ENCODE data around the gene CD2BP2. TPM values are rescaled to one million over a fixed set of nuclear protein-coding genes. Genes with fewer than 3 reads are reported as not detected.

Gene CD2BP2
- 10 to 100 TPM; 10.0 TPM for total RNA-seq
- 10 to 100 TPM; 13.4 to 15.4 TPM for polyA plus RNA-seq

GRCh38 chr16:30355144-30355953, at the start of gene CD2BP2:
Gene CD2BP2 (minus strand): TSS chr16:30355308. CDS start chr16:30354681, 627 bp downstream.
- peak within 1 kb of the TSS; percentile 26 to 85 for H3K9ac ChIP-seq (ENCODE audit: low read depth in 1 of 2, low read length in 2 of 2)
- TF ChIP-seq EGR1 (IDR thresholded peaks at IDR 0.05; ENCODE audit: low read depth in 2 of 2) (peak; percentile 99), SP1 (IDR thresholded peaks at IDR 0.05) (peak; percentile 69), NR2F2 (IDR thresholded peaks at IDR 0.05) (peak; percentile 83), HNF4A (conservative IDR thresholded peaks at IDR 0.05) (peak; percentile 64 to 83), ATF3 (IDR thresholded peaks at IDR 0.05) (peak; percentile 79), FOXA1 (IDR thresholded peaks at IDR 0.05) (peak; percentile 19), RXRA (IDR thresholded peaks at IDR 0.05) (peak; percentile 62 to 75), CTCF (IDR thresholded peaks at IDR 0.05; ENCODE audit: low read depth, low read length, missing input control) (no peak), GABPA (IDR thresholded peaks at IDR 0.05 in 1 of 2, conservative IDR thresholded peaks at IDR 0.05 in 1 of 2) (peak; percentile 89 to 97), HNF4G (IDR thresholded peaks at IDR 0.05) (peak; percentile 54), TAF1 (conservative IDR thresholded peaks at IDR 0.05) (peak; percentile 89), RAD21 (IDR thresholded peaks at IDR 0.05) (peak; percentile 6 to 60), JUND (IDR thresholded peaks at IDR 0.05) (peak; percentile 69 to 85), YY1 (IDR thresholded peaks at IDR 0.05) (peak; percentile 97), FOXA2 (IDR thresholded peaks at IDR 0.05) (no peak)
- TF ChIP-seq, protein P1, sequence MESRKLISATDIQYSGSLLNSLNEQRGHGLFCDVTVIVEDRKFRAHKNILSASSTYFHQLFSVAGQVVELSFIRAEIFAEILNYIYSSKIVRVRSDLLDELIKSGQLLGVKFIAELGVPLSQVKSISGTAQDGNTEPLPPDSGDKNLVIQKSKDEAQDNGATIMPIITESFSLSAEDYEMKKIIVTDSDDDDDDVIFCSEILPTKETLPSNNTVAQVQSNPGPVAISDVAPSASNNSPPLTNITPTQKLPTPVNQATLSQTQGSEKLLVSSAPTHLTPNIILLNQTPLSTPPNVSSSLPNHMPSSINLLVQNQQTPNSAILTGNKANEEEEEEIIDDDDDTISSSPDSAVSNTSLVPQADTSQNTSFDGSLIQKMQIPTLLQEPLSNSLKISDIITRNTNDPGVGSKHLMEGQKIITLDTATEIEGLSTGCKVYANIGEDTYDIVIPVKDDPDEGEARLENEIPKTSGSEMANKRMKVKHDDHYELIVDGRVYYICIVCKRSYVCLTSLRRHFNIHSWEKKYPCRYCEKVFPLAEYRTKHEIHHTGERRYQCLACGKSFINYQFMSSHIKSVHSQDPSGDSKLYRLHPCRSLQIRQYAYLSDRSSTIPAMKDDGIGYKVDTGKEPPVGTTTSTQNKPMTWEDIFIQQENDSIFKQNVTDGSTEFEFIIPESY (IDR thresholded peaks at IDR 0.05): peak; percentile 68
- TF ChIP-seq, protein P2, sequence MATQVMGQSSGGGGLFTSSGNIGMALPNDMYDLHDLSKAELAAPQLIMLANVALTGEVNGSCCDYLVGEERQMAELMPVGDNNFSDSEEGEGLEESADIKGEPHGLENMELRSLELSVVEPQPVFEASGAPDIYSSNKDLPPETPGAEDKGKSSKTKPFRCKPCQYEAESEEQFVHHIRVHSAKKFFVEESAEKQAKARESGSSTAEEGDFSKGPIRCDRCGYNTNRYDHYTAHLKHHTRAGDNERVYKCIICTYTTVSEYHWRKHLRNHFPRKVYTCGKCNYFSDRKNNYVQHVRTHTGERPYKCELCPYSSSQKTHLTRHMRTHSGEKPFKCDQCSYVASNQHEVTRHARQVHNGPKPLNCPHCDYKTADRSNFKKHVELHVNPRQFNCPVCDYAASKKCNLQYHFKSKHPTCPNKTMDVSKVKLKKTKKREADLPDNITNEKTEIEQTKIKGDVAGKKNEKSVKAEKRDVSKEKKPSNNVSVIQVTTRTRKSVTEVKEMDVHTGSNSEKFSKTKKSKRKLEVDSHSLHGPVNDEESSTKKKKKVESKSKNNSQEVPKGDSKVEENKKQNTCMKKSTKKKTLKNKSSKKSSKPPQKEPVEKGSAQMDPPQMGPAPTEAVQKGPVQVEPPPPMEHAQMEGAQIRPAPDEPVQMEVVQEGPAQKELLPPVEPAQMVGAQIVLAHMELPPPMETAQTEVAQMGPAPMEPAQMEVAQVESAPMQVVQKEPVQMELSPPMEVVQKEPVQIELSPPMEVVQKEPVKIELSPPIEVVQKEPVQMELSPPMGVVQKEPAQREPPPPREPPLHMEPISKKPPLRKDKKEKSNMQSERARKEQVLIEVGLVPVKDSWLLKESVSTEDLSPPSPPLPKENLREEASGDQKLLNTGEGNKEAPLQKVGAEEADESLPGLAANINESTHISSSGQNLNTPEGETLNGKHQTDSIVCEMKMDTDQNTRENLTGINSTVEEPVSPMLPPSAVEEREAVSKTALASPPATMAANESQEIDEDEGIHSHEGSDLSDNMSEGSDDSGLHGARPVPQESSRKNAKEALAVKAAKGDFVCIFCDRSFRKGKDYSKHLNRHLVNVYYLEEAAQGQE (IDR thresholded peaks at IDR 0.05): peak; percentile 82
- TF ChIP-seq, protein P3, sequence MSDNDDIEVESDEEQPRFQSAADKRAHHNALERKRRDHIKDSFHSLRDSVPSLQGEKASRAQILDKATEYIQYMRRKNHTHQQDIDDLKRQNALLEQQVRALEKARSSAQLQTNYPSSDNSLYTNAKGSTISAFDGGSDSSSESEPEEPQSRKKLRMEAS (IDR thresholded peaks at IDR 0.05): peak; percentile 99
- peaks cover 12 to 66% (median 52%) of the 10 kb centered on the region in 4 donors for H3K4me1 ChIP-seq (ENCODE audit: control insufficient read depth in 4 of 4, insufficient read depth in 4 of 4, low read length in 3 of 4)
- no peaks in the 10 kb centered on the region for H3K27me3 ChIP-seq (ENCODE audit: control insufficient read depth in 4 of 4, insufficient read depth in 4 of 4, low read length in 3 of 4)
- WGBS: under 1% methylated on average over 45 of the region's 45 CpGs
- peak within 1 kb of the TSS; percentile 88 to 96 for H3K27ac ChIP-seq (ENCODE audit: low read depth in 1 of 2, low read length in 2 of 2)
- peak within 1 kb of the TSS; percentile 66 to 87 (median 85) for H3K4me3 ChIP-seq (ENCODE audit: low read depth in 1 of 3, low read length in 3 of 3)
- no peaks in the 10 kb centered on the region for H3K9me3 ChIP-seq (ENCODE audit: control insufficient read depth in 4 of 4, low read length in 3 of 4)
- peaks cover 4 to 23% (median 15%) of the 10 kb centered on the region in 4 donors for H3K36me3 ChIP-seq (ENCODE audit: control insufficient read depth in 4 of 4, insufficient read depth in 3 of 4, low read depth in 1 of 4, low read length in 3 of 4)
- peak; percentile 88 for DNase-seq (ENCODE audit: low spot score)

Measured in liver (tissue), 9 donors.